HG03460 (cell line): ENCODE measurements around the gene ARHGAP26.

Experiments
- ATAC-seq: cut with Tn5 transposase; IDR thresholded peaks from one replicate; pipeline ENCODE4 v1.9.1; 2021; ENCODE audit not compliant: unreplicated experiment

The ARHGAP26 gene

DNA sequence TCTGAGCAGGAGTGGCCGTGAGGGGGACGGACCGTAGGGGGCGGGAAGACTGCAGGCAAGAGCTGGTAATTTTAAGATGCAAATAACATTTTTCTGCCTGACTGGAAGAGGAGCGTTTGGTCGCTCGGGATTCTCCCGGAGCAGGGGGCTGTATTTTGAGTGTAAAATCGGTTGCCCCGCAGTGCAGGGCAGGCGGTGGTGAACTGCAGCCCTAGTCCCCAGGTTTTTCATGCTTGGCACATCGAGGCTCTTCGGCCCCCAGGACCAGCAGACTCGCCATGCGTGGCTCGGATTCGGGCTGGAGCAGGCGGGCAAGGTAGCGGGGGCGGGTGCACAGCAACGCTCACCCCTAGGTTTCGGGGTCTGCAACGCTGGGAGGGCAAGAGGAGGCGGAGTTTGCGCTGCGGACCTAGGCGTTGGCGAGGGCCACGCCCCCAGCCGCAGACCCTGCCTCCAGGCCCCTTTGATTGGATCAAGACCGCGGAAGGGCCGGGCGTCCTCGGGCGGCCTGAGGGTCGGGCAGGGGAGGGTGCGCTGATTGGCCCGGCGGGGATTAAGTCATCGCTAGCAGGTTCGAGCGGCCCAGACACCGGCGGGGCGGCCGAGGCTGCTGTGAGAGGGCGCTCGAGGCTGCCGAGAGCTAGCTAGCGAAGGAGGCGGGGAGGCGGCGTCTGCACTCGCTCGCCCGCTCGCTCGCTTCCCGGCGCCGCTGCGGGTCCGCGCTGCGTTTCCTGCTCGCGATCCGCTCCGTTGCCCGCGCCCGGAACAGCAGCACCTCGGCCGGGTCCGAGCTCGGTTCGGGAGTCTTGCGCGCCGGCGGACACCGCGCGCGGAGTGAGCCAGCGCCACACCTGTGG is at the start of gene ARHGAP26:
Gene ARHGAP26, plus strand, starts transcription at position 585 of the 857 bp plus-strand sequence. CDS start 385 bp downstream, outside the sequence.
- ATAC-seq, result peak; percentile 96

GRCh38 chr5:142720641-142721271 is 49.4 kb upstream of the ARHGAP26 start:
- ATAC-seq, result no peak

DNA sequence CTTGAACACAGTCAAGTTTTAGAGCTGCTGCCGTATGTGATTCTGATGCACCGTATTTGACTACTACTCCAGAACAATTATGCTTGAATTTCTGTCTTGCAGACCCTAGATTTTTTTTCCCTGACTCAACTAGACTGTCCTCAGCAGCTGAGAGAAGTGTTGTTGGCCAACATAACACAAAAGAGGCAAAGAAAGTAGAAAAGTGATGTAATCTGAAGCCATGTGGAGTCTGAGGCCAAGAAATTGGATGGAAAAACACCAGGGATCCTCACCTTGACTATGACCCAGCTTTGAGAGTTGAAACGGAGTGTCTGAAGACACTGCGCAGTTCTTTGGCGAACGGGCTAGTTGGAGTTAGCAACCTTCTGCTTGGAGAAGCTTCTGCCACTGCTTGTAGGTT is 48.0 kb upstream of the ARHGAP26 start:
- no peak for ATAC-seq

DNA sequence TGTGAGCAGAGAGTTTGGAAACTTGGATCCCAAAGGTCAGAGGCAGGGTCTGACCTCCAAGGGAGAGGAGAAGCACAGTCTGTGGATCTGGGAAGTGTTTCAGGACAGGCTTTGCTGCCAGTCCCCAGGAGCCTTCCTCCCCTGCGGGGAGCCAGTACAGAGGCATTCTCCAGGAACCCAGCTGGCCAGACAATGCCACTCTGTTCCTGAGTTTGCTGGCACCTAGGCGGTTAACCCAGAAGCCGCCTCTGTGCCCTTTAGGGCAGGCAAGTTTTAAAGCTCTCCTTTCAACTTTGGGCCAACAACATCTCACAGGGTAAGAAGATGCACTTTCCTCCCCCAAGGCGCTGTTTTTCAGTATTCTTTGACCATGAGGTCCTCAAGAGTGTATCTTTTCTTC is 47.3 kb upstream of the ARHGAP26 start:
- ATAC-seq, result no peak

DNA sequence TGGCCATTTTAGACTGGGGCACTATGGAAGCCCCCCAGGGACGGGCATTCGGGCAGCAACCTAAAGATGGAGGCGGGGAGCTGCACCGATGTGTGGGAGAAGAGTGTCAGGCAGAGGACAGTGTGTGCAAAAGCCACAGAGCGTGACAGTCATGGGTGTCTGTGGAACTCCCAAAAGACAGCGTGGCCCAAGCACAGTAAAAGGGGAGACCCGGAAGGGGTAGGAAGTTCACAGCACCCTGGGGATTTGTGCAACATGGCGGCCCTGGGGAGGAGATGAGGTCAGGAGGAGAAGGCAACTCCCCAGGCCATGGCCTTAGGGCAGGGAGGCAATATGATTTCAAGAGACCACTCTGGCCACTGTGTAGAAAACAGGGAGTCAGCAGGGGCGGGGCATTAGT is 45.4 kb upstream of the ARHGAP26 start:
- ATAC-seq, result no peak

DNA sequence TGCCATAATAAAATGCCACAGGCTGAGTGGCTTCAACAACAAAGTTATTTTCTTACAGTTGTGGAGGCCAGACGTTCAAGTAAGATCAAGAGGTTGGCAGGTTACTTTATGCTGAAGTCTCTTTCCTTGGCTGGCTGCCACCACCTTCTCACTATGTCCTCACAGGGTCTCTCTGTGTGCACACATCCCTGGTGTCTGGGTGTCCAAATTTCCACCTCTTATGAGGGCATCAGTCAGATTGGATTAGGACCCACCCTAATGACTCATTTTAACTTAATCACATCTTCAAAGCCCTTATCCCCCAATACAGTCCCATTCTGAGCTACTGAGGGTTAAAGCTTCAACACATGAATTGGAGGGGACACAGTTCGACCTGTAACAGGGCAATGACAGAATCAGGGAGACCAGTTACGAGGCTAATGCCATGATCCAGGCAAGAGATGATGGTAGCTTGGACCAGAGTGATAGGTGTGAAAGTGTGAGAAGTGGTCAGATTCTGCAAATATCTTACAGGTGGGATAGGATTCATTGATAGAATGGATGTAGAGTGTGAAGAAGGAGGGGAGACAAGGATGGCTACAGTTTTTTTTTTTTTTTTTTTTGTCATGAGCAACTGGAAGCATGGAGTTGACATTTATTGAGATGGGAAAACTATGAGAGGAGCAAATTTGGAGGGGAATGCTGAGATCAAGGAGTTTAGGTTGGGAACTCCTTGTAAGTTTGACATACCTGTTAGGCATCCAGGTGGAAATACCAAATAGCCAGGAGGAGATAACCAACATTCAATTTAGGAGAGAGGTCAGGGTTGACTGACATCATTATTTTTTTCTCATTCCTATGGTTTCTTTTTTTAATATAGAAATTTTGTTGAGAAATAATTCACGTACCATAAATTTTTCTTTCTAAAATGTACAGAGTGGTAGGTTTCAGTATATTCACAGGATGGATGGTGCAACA is 44.7 kb upstream of the ARHGAP26 start:
- ATAC-seq, result no peak

- ATAC-seq, result no peak
Measured at GRCh38 chr5:142726188-142726731, 43.9 kb upstream of the ARHGAP26 start.

- ATAC-seq, result no peak
Measured at GRCh38 chr5:142727735-142728047, 42.5 kb upstream of the ARHGAP26 start.

GRCh38 chr5:142735323-142736246 is 34.6 kb upstream of the ARHGAP26 start:
- no peak for ATAC-seq

DNA sequence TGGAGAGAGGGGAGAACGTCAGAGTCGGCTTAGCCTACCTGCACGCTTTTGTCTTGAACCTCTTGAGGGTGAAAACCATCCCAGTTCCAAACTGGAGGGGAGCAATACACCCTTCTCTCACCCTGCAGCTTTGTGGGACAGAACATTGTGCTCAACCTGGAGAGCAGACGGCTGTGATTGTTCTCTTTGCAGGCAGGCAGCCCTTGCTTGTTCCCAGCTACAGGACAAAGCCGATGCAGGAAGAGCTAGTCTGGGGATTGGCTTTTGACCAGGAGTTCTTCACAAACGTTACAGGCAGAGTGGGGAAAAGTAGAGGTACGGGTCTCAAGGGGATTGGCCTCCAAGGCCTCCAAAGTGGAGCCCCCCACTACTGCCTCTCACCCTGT is 33.9 kb upstream of the ARHGAP26 start:
- ATAC-seq, result no peak

DNA sequence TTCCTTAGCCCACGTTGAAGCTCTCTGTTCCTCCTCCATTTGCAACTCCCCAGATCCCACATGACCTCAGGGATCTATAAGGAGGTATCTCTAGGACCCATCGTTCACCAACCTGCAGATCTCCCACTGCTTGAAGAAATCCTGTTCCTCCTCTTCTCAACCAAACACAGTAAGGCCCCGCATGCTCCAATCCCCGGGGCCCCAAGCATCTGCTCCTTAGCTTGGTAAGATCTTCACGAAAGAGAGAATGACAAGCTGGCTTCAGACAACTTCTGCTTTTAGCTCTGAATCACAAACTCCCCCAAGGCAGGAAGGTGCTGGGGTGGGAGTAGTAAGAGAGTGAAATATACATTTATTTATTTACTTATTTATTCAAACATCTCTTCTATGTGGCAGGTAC is 33.0 kb upstream of the ARHGAP26 start:
- no peak for ATAC-seq

DNA sequence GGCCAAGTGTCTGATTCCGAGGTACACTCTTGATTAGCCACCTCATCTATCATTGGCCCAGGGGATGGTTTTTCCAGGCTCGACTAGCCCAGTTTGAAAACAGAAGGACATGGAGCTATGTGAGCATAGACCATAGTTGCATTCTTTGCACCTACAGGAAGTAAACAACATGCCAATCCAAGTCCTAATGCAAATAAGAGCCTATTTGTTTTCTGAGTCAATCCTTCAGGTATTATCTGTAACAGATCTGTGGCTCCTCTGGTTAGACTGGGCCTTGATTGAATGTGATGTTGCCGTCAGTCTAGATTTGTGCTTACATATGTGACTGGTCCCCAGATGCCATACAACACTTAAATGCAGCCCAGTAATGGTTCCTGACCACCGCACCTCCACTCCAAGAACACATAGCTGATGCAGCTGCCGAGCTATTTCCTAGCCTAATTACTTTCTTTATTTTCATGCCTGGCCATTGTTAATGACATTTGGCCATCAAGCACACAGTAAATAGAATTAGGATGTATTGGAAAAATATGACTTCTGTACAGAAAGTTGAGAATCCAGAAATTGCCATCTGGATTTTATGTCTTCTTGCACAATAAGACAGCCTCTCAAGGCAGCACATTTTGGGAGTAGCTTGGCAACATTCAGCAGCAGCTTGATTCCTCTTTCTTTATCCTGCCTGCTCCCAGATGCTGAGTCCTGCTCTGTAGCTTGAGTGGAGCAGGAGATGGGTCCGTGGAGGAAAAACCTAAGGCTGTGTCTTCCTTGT is 29.5 kb upstream of the ARHGAP26 start:
- ATAC-seq, result no peak

GRCh38 chr5:142743592-142744441 is 26.4 kb upstream of the ARHGAP26 start:
- no peak for ATAC-seq

DNA sequence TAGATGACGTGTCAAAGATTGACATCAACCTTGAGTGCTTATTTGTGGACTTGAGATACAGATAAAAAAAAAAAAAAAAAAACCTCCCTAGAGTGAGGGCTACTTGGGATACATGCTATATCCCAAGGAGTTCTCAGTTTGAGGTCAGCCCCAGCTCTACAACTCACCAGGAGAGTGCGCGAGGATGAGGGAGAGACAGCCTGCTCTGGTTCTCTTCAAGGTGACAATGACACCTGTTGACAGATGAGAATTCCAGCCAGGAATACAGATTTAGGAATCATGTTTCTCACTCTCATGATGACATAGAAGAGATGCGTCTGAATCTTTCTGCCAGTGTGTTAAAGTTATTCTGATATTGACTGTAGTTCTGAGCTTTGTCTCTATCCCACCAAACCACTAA is 24.9 kb upstream of the ARHGAP26 start:
- no peak for ATAC-seq

DNA sequence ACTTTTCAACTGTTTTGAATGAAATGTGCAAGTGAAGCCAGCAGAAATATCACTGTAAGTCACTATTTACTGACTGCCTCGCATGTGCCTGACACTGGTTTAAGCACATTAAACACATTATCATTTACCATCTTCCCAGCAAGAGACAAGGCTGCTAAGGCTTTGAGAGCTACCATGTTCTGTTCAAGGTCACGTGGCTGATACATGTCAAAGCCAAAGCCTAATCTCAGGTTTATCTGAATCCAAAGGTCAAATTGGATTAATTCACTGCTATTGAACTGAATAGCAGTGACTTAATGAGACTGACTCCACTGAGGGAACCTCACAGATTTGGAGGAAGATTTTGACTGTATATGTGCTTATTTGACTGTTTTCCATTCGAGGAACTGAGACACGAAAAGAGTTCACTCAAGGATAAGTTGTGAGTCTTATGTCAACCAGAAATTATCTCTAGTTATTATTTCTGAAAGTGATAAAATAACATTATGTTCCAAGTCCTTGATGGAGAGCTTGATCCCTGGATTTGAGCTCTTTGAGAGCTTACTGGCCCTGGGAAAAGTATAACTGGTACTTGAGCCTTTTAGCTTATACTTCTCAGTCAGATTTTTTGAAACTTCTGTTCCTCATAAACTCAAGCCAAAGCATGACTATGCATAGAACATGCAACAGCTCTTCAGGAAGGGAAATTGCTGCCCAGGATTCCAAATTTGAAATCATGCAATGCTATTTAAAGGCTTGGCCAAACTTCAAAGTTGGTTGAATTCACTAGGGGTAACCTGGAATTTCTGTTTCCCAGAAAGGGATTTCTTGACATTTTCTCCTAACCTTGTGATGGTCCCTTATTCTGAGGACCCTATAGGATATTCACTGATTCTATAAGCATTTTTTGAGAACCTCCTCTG is 23.4 kb upstream of the ARHGAP26 start:
- ATAC-seq, result no peak

GRCh38 chr5:142748132-142748531 is 22.0 kb upstream of the ARHGAP26 start:
- ATAC-seq, result no peak

DNA sequence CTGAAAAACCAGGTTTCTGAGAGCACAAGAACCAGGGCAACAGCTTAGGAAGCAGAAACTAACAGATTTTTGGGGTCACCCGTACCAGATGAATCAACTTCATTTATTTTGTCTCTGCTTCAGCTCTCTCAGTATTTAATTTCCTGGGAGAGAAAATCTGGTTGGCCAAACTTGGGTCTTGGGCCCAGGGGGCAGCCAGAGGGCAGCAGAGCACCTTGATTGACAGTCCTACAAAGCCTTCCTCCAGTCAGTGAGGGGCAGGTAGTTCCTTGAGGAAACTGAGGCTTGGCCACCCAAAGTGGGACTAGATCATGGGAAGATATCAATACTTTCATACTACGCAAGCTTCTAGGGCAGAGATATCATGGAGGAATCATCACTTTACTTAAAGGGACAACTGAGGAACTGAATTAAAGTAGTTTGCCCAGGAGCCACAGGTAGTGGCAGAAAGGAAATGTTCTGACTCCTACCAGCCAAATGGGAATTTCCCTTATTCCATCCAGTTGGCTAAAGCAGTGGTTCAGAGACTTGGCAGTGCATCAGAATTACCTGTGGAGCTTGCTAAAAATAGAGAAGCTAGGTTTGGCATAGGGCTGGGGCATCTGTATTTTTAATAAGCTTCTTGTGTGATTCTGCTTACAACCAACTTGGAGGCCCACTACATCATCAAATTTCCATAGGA is 21.5 kb upstream of the ARHGAP26 start:
- peak; percentile 57 for ATAC-seq
